Measurements from ENCODE around the gene LRMDA.
"Not testable (repeated sequence)": the region's sequence is repeated elsewhere in the genome, so short reads cannot be mapped to it uniquely, and the experiment has no call there.

Gene LRMDA

GRCh38 chr10:75746356-75746755, 314.9 kb downstream of the LRMDA start:
- in situ Hi-C loops (cut with HindIII; ENCODE audit: low sequenced_read_pairs) = no loop called here
- no peak for DNase-seq (ENCODE audit: low read depth, low spot score)

GRCh38 chr10:75750093-75750875, 318.9 kb downstream of the LRMDA start:
- DNase-seq (ENCODE audit: low read depth, low spot score); H3K4me3 ChIP-seq (ENCODE audit: low read depth, low read length); in situ Hi-C loops (cut with HindIII; ENCODE audit: low sequenced_read_pairs): not testable (repeated sequence)

More at GRCh38 chr10:75746356-75746755, 314.9 kb downstream of the LRMDA start:
- H3K4me3 ChIP-seq (ENCODE audit: low read depth, low read length) = no peak overlapping the region
- no peak for TF ChIP-seq CTCF (IDR thresholded peaks at IDR 0.05; ENCODE audit: low read depth, low read length)

GRCh38 chr10:75751232-75751631, 319.8 kb downstream of the LRMDA start:
- in situ Hi-C loops (cut with HindIII; ENCODE audit: low sequenced_read_pairs) = no loop called here
- no peak for TF ChIP-seq CTCF (IDR thresholded peaks at IDR 0.05; ENCODE audit: low read depth, low read length)
- no peak for DNase-seq (ENCODE audit: low read depth, low spot score)
- H3K4me3 ChIP-seq (ENCODE audit: low read depth, low read length) = no peak overlapping the region

GRCh38 chr10:75753621-75754020, 322.2 kb downstream of the LRMDA start:
- H3K4me3 ChIP-seq (ENCODE audit: low read depth, low read length) = no peak overlapping the region
- no peak for DNase-seq (ENCODE audit: low read depth, low spot score)
- in situ Hi-C loops (cut with HindIII; ENCODE audit: low sequenced_read_pairs) = no loop called here
- no peak for TF ChIP-seq CTCF (IDR thresholded peaks at IDR 0.05; ENCODE audit: low read depth, low read length)

GRCh38 chr10:75754096-75754831, 322.8 kb downstream of the LRMDA start:
- H3K4me3 ChIP-seq (ENCODE audit: low read depth, low read length) = no peak overlapping the region
- in situ Hi-C loops (cut with HindIII; ENCODE audit: low sequenced_read_pairs) = no loop called here
- DNase-seq (ENCODE audit: low read depth, low spot score) = no peak
- TF ChIP-seq CTCF (IDR thresholded peaks at IDR 0.05; ENCODE audit: low read depth, low read length) = no peak

- TF ChIP-seq CTCF (IDR thresholded peaks at IDR 0.05; ENCODE audit: low read depth, low read length) = no peak
- in situ Hi-C loops (cut with HindIII; ENCODE audit: low sequenced_read_pairs) = no loop called here
- no peak for DNase-seq (ENCODE audit: low read depth, low spot score)
- H3K4me3 ChIP-seq (ENCODE audit: low read depth, low read length) = no peak overlapping the region
These were observed 324.1 kb downstream of the LRMDA start for GRCh38 chr10:75755528-75755927.

- no peak overlapping the region for H3K4me3 ChIP-seq (ENCODE audit: low read depth, low read length)
- in situ Hi-C loops (cut with HindIII; ENCODE audit: low sequenced_read_pairs) = no loop called here
- TF ChIP-seq CTCF (IDR thresholded peaks at IDR 0.05; ENCODE audit: low read depth, low read length) = no peak
- DNase-seq (ENCODE audit: low read depth, low spot score) = no peak
These were observed 329.9 kb downstream of the LRMDA start for GRCh38 chr10:75761289-75761688.

All from astrocyte of the spinal cord (primary cell).